HEK293 (cell line): ENCODE data around the gene TTR.

Source experiments
- CTCF ChIA-PET: fragments of 350-600 bp; formaldehyde crosslinking; extraction: SDS; loops from one replicate; lab custom pipeline; 2021; ENCODE audit warnings: antibody characterized with exemption; lab: Yijun Ruan, JAX
- POLR2A ChIA-PET: fragments of 300-600 bp; formaldehyde crosslinking; extraction: SDS; loops from one replicate; lab custom pipeline; 2020; ENCODE audit warnings: antibody characterized with exemption, inconsistent platforms; lab: Yijun Ruan, JAX
- H3K27ac ChIP-seq: fragments of 200-500 bp; sonication (Bioruptor generic); 2 replicates; pipeline ENCODE4 v1.5.1; 2014; ENCODE audit warnings: low read depth, low read length, control low read depth, inconsistent platforms; ENCODE audit errors: extremely low read depth
- H3K36me3 ChIP-seq, 2 experiments: fragments of 200-500 bp in 1 of 2; sonication (Bioruptor generic) in 1 of 2; 1 replicate in 1 of 2; 2 replicates in 1 of 2; pipeline ENCODE4 v1.5.1; 2014 to 2017; ENCODE audit warnings: inconsistent platforms in 2 of 2, low read length in 2 of 2; ENCODE audit not compliant: control insufficient read depth in 2 of 2, insufficient read depth in 1 of 2
- H3K4me1 ChIP-seq: fragments of 200-500 bp; sonication (Bioruptor generic); 2 replicates; pipeline ENCODE4 v1.5.1; 2014; ENCODE audit warnings: mild to moderate bottlenecking, low read length, inconsistent platforms; ENCODE audit not compliant: control insufficient read depth, insufficient read depth
- H3K4me3 ChIP-seq: 2 replicates; pipeline ENCODE4 v1.5.1; 2011; ENCODE audit warnings: low read depth, mild to moderate bottlenecking, control low read depth, low read length, moderate library complexity
- H3K9me3 ChIP-seq: fragments of 200-500 bp; sonication (Bioruptor generic); 2 replicates; pipeline ENCODE4 v1.5.1; 2014; ENCODE audit warnings: low read depth, low read length, inconsistent platforms; ENCODE audit not compliant: control insufficient read depth, insufficient read depth
- GLIS2 ChIP-seq: fragments of 450-650 bp; formaldehyde crosslinking; IDR thresholded peaks from 2 replicates; pipeline ENCODE4 v1.5.1; 2016; ENCODE audit warnings: missing biosample characterization, missing genetic modification characterization
- IKZF3 ChIP-seq: fragments of 450-650 bp; IDR thresholded peaks from 2 replicates; pipeline ENCODE4 v1.5.0; 2018; ENCODE audit warnings: missing biosample characterization, mild to moderate bottlenecking, missing genetic modification characterization, moderate library complexity
- OVOL3 ChIP-seq: fragments of 450-650 bp; formaldehyde crosslinking; IDR thresholded peaks from 2 replicates; pipeline ENCODE4 v1.5.1; 2016; ENCODE audit warnings: missing biosample characterization, missing genetic modification characterization
- TCF7L2 ChIP-seq: IDR thresholded peaks from 2 replicates; pipeline ENCODE4 v1.6.1; 2011; ENCODE audit warnings: low read depth, mild to moderate bottlenecking, inconsistent platforms, low read length, moderate library complexity, borderline replicate concordance
- ZBTB8A ChIP-seq: fragments of 450-650 bp; formaldehyde crosslinking; IDR thresholded peaks from 2 replicates; pipeline ENCODE4 v1.5.1; 2016; ENCODE audit warnings: missing biosample characterization, missing genetic modification characterization
- ZFP69B ChIP-seq: fragments of 450-650 bp; formaldehyde crosslinking; IDR thresholded peaks from 2 replicates; pipeline ENCODE4 v1.5.1; 2016; ENCODE audit warnings: missing biosample characterization, missing genetic modification characterization
- ZNF112 ChIP-seq: fragments of 450-650 bp; formaldehyde crosslinking; IDR thresholded peaks from 2 replicates; pipeline ENCODE4 v1.5.0; 2017; ENCODE audit warnings: missing biosample characterization, missing genetic modification characterization
- ZNF155 ChIP-seq: fragments of 450-650 bp; formaldehyde crosslinking; IDR thresholded peaks from 2 replicates; pipeline ENCODE4 v1.5.1; 2016; ENCODE audit warnings: missing biosample characterization, missing genetic modification characterization
- ZNF169 ChIP-seq: fragments of 450-650 bp; formaldehyde crosslinking; IDR thresholded peaks from 2 replicates; pipeline ENCODE4 v1.5.1; 2016; ENCODE audit warnings: missing biosample characterization, missing genetic modification characterization
- ZNF2 ChIP-seq: fragments of 450-650 bp; formaldehyde crosslinking; IDR thresholded peaks from 2 replicates; pipeline ENCODE4 v1.5.1; 2016; ENCODE audit warnings: missing biosample characterization, missing genetic modification characterization
- ZNF239 ChIP-seq: fragments of 450-650 bp; formaldehyde crosslinking; IDR thresholded peaks from 2 replicates; pipeline ENCODE4 v1.5.1; 2016; ENCODE audit warnings: missing biosample characterization, missing genetic modification characterization
- ZNF266 ChIP-seq: fragments of 450-650 bp; formaldehyde crosslinking; IDR thresholded peaks from 2 replicates; pipeline ENCODE4 v1.5.1; 2016; ENCODE audit warnings: missing biosample characterization, missing genetic modification characterization, low read depth
- ZNF274 ChIP-seq, 2 experiments: fragments of 200-500 bp in 1 of 2; fragments of 450-650 bp in 1 of 2; sonication (Bioruptor generic) in 1 of 2; formaldehyde crosslinking in 1 of 2; IDR thresholded peaks; 2 replicates each; pipeline versions ENCODE4 v1.5.1 to v1.6.1; 2014 to 2016; ENCODE audit warnings: borderline replicate concordance in 1 of 2, inconsistent platforms in 1 of 2, low read length in 1 of 2, missing biosample characterization in 1 of 2, missing genetic modification characterization in 1 of 2
- ZNF311 ChIP-seq: fragments of 450-650 bp; formaldehyde crosslinking; IDR thresholded peaks from 2 replicates; pipeline ENCODE4 v1.5.1; 2017; ENCODE audit warnings: missing biosample characterization, missing genetic modification characterization, borderline replicate concordance
- ZNF362 ChIP-seq: fragments of 450-650 bp; formaldehyde crosslinking; IDR thresholded peaks from 2 replicates; pipeline ENCODE4 v1.5.1; 2016; ENCODE audit warnings: missing biosample characterization, missing genetic modification characterization
- ZNF433 ChIP-seq: fragments of 450-650 bp; formaldehyde crosslinking; IDR thresholded peaks from 2 replicates; pipeline ENCODE4 v1.5.1; 2016; ENCODE audit warnings: missing biosample characterization, missing genetic modification characterization, low read depth
- ZNF510 ChIP-seq: fragments of 450-650 bp; formaldehyde crosslinking; IDR thresholded peaks from 2 replicates; pipeline ENCODE4 v1.5.1; 2018; ENCODE audit warnings: mild to moderate bottlenecking, missing genetic modification characterization, missing biosample characterization; ENCODE audit not compliant: insufficient replicate concordance
- ZNF518A ChIP-seq: fragments of 450-650 bp; formaldehyde crosslinking; conservative IDR thresholded peaks from 2 replicates; pipeline ENCODE4 v1.5.1; 2016; ENCODE audit warnings: low read depth, missing biosample characterization, missing genetic modification characterization
- ZNF530 ChIP-seq: fragments of 450-650 bp; formaldehyde crosslinking; IDR thresholded peaks from 2 replicates; pipeline ENCODE4 v1.5.1; 2016; ENCODE audit warnings: low read depth, missing biosample characterization, missing genetic modification characterization
- ZNF544 ChIP-seq: fragments of 450-650 bp; formaldehyde crosslinking; IDR thresholded peaks from 2 replicates; pipeline ENCODE4 v1.5.0; 2017; ENCODE audit warnings: missing biosample characterization, missing genetic modification characterization
- ZNF548 ChIP-seq: fragments of 450-650 bp; formaldehyde crosslinking; IDR thresholded peaks from 2 replicates; pipeline ENCODE4 v1.5.1; 2016; ENCODE audit warnings: missing biosample characterization, missing genetic modification characterization
- ZNF555 ChIP-seq: fragments of 450-650 bp; formaldehyde crosslinking; conservative IDR thresholded peaks from 2 replicates; pipeline ENCODE4 v1.5.1; 2017; ENCODE audit warnings: missing biosample characterization, mild to moderate bottlenecking, missing genetic modification characterization, inconsistent platforms
- ZNF558 ChIP-seq: fragments of 450-650 bp; formaldehyde crosslinking; IDR thresholded peaks from 2 replicates; pipeline ENCODE4 v1.5.1; 2016; ENCODE audit warnings: missing biosample characterization, missing genetic modification characterization
- ZNF561 ChIP-seq: fragments of 450-650 bp; IDR thresholded peaks from 2 replicates; pipeline ENCODE4 v1.5.1; 2018; ENCODE audit warnings: missing biosample characterization, missing genetic modification characterization, borderline replicate concordance
- ZNF585B ChIP-seq: fragments of 450-650 bp; formaldehyde crosslinking; IDR thresholded peaks from 2 replicates; pipeline ENCODE4 v1.5.1; 2016; ENCODE audit warnings: missing biosample characterization, missing genetic modification characterization
- ZNF596 ChIP-seq: fragments of 450-650 bp; IDR thresholded peaks from 2 replicates; pipeline ENCODE4 v1.5.0; 2018; ENCODE audit warnings: missing biosample characterization, mild to moderate bottlenecking, missing genetic modification characterization, moderate library complexity
- ZNF610 ChIP-seq: fragments of 450-650 bp; formaldehyde crosslinking; IDR thresholded peaks from 2 replicates; pipeline ENCODE4 v1.5.1; 2016; ENCODE audit warnings: missing biosample characterization, missing genetic modification characterization, borderline replicate concordance
- ZNF624 ChIP-seq: fragments of 450-650 bp; formaldehyde crosslinking; IDR thresholded peaks from 2 replicates; pipeline ENCODE4 v1.5.1; 2017; ENCODE audit warnings: missing biosample characterization, missing genetic modification characterization
- ZNF792 ChIP-seq: fragments of 450-650 bp; formaldehyde crosslinking; IDR thresholded peaks from 2 replicates; pipeline ENCODE4 v1.5.1; 2016; ENCODE audit warnings: missing biosample characterization, missing genetic modification characterization
- ZSCAN16 ChIP-seq: fragments of 450-650 bp; formaldehyde crosslinking; IDR thresholded peaks from 2 replicates; pipeline ENCODE4 v1.5.1; 2016; ENCODE audit warnings: missing biosample characterization, missing genetic modification characterization
- TF ChIP-seq, protein P1 (sequence below): fragments of 450-650 bp; formaldehyde crosslinking; IDR thresholded peaks from 2 replicates; pipeline ENCODE4 v1.5.1; 2017; ENCODE audit warnings: missing biosample characterization, missing genetic modification characterization

TTR gene

DNA sequence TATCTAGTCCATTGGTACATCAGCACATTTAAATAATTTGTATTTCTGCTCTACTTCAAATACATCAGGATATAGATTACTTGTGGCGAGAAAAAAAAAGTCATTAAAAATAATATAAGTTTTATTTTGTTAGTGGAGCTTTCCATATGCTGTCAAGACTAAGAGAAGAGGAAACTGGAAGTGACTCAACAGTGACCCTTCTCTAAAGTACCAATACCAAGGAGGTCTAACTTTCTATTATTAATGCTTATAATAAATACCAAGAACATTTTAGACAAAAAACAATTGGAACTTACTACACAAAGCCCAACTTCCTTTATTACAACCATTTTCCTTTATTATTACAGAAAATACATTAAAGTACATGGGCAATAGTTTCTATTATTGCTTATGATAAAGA lies 39.8 kb downstream of the TTR start:
- H3K4me3 ChIP-seq: no peak overlapping the region
- TF ChIP-seq ZNF169: no peak
- TF ChIP-seq ZNF530 (tag by site-specific recombination): no peak
- no peak for TF ChIP-seq TCF7L2
- TF ChIP-seq ZNF362 (tag by site-specific recombination): no peak
- TF ChIP-seq ZNF585B (tag by site-specific recombination): no peak
- TF ChIP-seq ZNF596: no peak
- no peak for TF ChIP-seq ZNF792 (tag by site-specific recombination)
- TF ChIP-seq ZNF266 (tag by site-specific recombination): no peak
- no peak for TF ChIP-seq ZNF239 (tag by site-specific recombination)
- no peak for TF ChIP-seq ZNF555 (tag by site-specific recombination)
- TF ChIP-seq ZNF311 (tag by site-specific recombination): no peak
- no peak for TF ChIP-seq ZBTB8A (tag by site-specific recombination)
- TF ChIP-seq ZNF624: no peak
- no peak for TF ChIP-seq ZNF548
- no peak for TF ChIP-seq ZNF561 (tag by site-specific recombination)
- no peak for TF ChIP-seq ZNF518A (tag by site-specific recombination)
- TF ChIP-seq IKZF3 (tag by site-specific recombination): no peak
- TF ChIP-seq, protein P1, sequence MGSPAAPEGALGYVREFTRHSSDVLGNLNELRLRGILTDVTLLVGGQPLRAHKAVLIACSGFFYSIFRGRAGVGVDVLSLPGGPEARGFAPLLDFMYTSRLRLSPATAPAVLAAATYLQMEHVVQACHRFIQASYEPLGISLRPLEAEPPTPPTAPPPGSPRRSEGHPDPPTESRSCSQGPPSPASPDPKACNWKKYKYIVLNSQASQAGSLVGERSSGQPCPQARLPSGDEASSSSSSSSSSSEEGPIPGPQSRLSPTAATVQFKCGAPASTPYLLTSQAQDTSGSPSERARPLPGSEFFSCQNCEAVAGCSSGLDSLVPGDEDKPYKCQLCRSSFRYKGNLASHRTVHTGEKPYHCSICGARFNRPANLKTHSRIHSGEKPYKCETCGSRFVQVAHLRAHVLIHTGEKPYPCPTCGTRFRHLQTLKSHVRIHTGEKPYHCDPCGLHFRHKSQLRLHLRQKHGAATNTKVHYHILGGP (tag by site-specific recombination): no peak
- TF ChIP-seq ZNF112 (tag by site-specific recombination): no peak
- TF ChIP-seq, all 188 proteins: peak for 0
- H3K36me3 ChIP-seq: peaks cover 3 to 24% of the 10 kb centered on the region in 2 experiments; a peak in 1 of 3 replicates
- ChIA-PET POLR2A (no interaction called here), CTCF (interaction anchor here (0.8 kb wide), 1 partner anchor 10 kb away, joined by 3 read pairs; no protein-coding TSS in a partner anchor)
- H3K4me1 ChIP-seq: no peaks in the 10 kb centered on the region
- H3K27ac ChIP-seq: no peak overlapping the region
- no peaks in the 10 kb centered on the region for H3K9me3 ChIP-seq

- H3K36me3 ChIP-seq: peaks cover 3 to 29% of the 10 kb centered on the region in 2 experiments; a peak in 2 of 3 replicates
- no peak overlapping the region for H3K27ac ChIP-seq
- no peak overlapping the region for H3K4me3 ChIP-seq
- ChIA-PET POLR2A (no interaction called here), CTCF (no interaction called here)
- no peaks in the 10 kb centered on the region for H3K4me1 ChIP-seq
- no peaks in the 10 kb centered on the region for H3K9me3 ChIP-seq
- TF ChIP-seq ZNF558 (tag by site-specific recombination): no peak
- TF ChIP-seq GLIS2: no peak
- no peak for TF ChIP-seq ZNF274 (IDR thresholded peaks at IDR 0.05; ENCODE audit: low read length)
- no peak for TF ChIP-seq ZNF274 (tag by site-specific recombination; IDR thresholded peaks at IDR 0.05; ENCODE audit: borderline replicate concordance)
- TF ChIP-seq ZSCAN16 (tag by site-specific recombination): no peak
- TF ChIP-seq ZNF2 (tag by site-specific recombination): no peak
- no peak for TF ChIP-seq ZFP69B
- no peak for TF ChIP-seq ZNF596
- no peak for TF ChIP-seq OVOL3 (tag by site-specific recombination)
- no peak for TF ChIP-seq ZNF610 (tag by site-specific recombination)
- no peak for TF ChIP-seq ZNF530 (tag by site-specific recombination)
- no peak for TF ChIP-seq ZNF155 (tag by site-specific recombination)
- no peak for TF ChIP-seq ZNF433 (tag by site-specific recombination)
- TF ChIP-seq ZNF510: no peak
- no peak for TF ChIP-seq ZNF544 (tag by site-specific recombination)
Observed at GRCh38 chr18:31632356-31632755, 40.7 kb downstream of the TTR start.
